Measurements from ENCODE around the gene TNFRSF4. TPM values are rescaled to one million over a fixed set of nuclear protein-coding genes. Genes with fewer than 3 reads are reported as not detected.
A peak's percentile ranks its signal among the peaks of the same experiment; 100 is the strongest.

Gene TNFRSF4
- total and polyA plus RNA-seq, 10 of the 15 experiments (the other 5 are each of a cell fraction or from before 2014, with no cell fraction given): 0.05 to 7.3 (median 2.5) TPM; not detected in 1

GRCh38 chr1:1171546-1172340 lies 42.2 kb downstream of the TNFRSF4 start:
- Histone ChIP-seq H4K20me1 (ENCODE audit: control insufficient read depth, insufficient read depth) (no peaks in the 10 kb centered on the region), H3K79me2 (ENCODE audit: control insufficient read depth, insufficient read depth, low read length) (no peaks in the 10 kb centered on the region), H3K4me1 (ENCODE audit: control insufficient read depth, insufficient read depth, low read length) (peaks cover 24% of the 10 kb centered on the region), H2AFZ (ENCODE audit: control insufficient read depth, low read depth, low read length) (no peak overlapping the region), H3K4me3 (no peak overlapping the region), H3K9ac (ENCODE audit: control insufficient read depth, insufficient read depth, low read length) (no peak overlapping the region), H3K4me2 (ENCODE audit: control insufficient read depth, insufficient read depth) (peak overlapping the region; percentile 50; the same call in 1 of the 2 replicates), H3K27ac (ENCODE audit: control insufficient read depth, insufficient read depth) (no peak overlapping the region), H3K9me3 (replicated peaks; ENCODE audit: control insufficient read depth, insufficient read depth, low read length) (no peaks in the 10 kb centered on the region; the same call in 2 of the 3 replicates), H3K27me3 (replicated peaks in 1 of 2; ENCODE audit: control insufficient read depth in 2 of 2, insufficient read depth in 2 of 2, low read length in 1 of 2) (peaks cover 0 to 3% of the 10 kb centered on the region in 2 experiments; a peak in 3 of 4 replicates), H3K36me3 (ENCODE audit: control insufficient read depth in 2 of 2, insufficient read depth in 2 of 2, low read length in 1 of 2) (no peaks in the 10 kb centered on the region)
- in situ Hi-C loops (cut with MboI) (no loop called here), intact Hi-C loops (cut with micrococcal nuclease; ENCODE audit: unreplicated experiment) (no loop called here)
- ChIA-PET SMC1A (ENCODE audit: uncharacterized antibody, unreplicated experiment) (interaction anchor here (0.6 to 1.0 kb wide), 4 partner anchors 24 to 195 kb away, joined by 3 to 4 read pairs (median 4); no protein-coding TSS in a partner anchor), POLR2A (interaction anchor here (0.6 to 2.2 kb wide), 7 partner anchors 14 to 60 kb away, joined by 3 to 7 read pairs (median 4); partner anchors contain the start of genes B3GALT6, SDF4 and TNFRSF4), RAD21 (ENCODE audit: unreplicated experiment) (interaction anchor here (0.6 to 2.2 kb wide), 10 partner anchors 14 to 108 kb away, joined by 3 to 8 read pairs (median 4); no protein-coding TSS in a partner anchor), CTCF (interaction anchor here (0.6 to 1.5 kb wide), 8 partner anchors 13 to 129 kb away, joined by 3 to 4 read pairs (median 4); no protein-coding TSS in a partner anchor)
- DNase-seq (ENCODE audit: low read depth, low spot score) (no peak), ATAC-seq (peak; percentile 81), FAIRE-seq (no peak)
- no TSS peak for BruUV-seq (replicated peaks)
- WGBS (ENCODE audit: insufficient coverage, insufficient replicate concordance, low lambda C conversion rate, missing lambda C conversion rate): 2% methylated on average over 32 of the region's 33 CpGs
- TF ChIP-seq IKZF1 (conservative IDR thresholded peaks at IDR 0.05) (peak; percentile 91), BHLHE40 (IDR thresholded peaks at IDR 0.05; ENCODE audit: borderline replicate concordance in 1 of 2, low read depth in 2 of 2, low read length in 1 of 2) (peak; percentile 26 to 51; a peak in 2 of 4 replicates), EP300 (IDR thresholded peaks at IDR 0.05; ENCODE audit: borderline replicate concordance in 1 of 2, control insufficient read depth in 1 of 2, low read depth in 2 of 2, low read length in 2 of 2) (no peak), NR2C1 (IDR thresholded peaks at IDR 0.05) (no peak), MEF2B (IDR thresholded peaks at IDR 0.05; ENCODE audit: partially characterized antibody, poor library complexity, severe bottlenecking) (peak; percentile 99), BCL3 (IDR thresholded peaks at IDR 0.05; ENCODE audit: borderline replicate concordance, insufficient read depth, low read depth, low read length, poor library complexity, severe bottlenecking) (peak; percentile 39), RELB (IDR thresholded peaks at IDR 0.05; ENCODE audit: low read depth) (peak; percentile 67; the same call in 1 of the 2 replicates), NR2F1 (conservative IDR thresholded peaks at IDR 0.05) (peak; percentile 61; the same call in 1 of the 2 replicates), MXI1 (IDR thresholded peaks at IDR 0.05; ENCODE audit: low read depth, low read length) (no peak; the same call in 1 of the 2 replicates), SMC3 (IDR thresholded peaks at IDR 0.05; ENCODE audit: borderline replicate concordance, low read length) (no peak), EED (IDR thresholded peaks at IDR 0.05; ENCODE audit: low read depth) (peak; percentile 75), ZNF687 (IDR thresholded peaks at IDR 0.05) (0 out of 2 replicates have a peak, but pooled peaks have one; percentile 21), GATAD2B (conservative IDR thresholded peaks at IDR 0.05; ENCODE audit: low read depth) (peak; percentile 96)
